ENCODE data around the gene HDAC11.

Gene HDAC11

GRCh38 chr3:13522236-13522635, 42.1 kb downstream of the HDAC11 start:
- no peak for DNase-seq (ENCODE audit: low read depth in 2 of 2, low spot score in 1 of 2)

GRCh38 chr3:13524979-13525669, 45.0 kb downstream of the HDAC11 start:
- no peak for DNase-seq (ENCODE audit: low read depth in 2 of 2, low spot score in 1 of 2)

GRCh38 chr3:13525827-13526625, 45.9 kb downstream of the HDAC11 start:
- no peak for DNase-seq (ENCODE audit: low read depth in 2 of 2, low spot score in 1 of 2)

DNA sequence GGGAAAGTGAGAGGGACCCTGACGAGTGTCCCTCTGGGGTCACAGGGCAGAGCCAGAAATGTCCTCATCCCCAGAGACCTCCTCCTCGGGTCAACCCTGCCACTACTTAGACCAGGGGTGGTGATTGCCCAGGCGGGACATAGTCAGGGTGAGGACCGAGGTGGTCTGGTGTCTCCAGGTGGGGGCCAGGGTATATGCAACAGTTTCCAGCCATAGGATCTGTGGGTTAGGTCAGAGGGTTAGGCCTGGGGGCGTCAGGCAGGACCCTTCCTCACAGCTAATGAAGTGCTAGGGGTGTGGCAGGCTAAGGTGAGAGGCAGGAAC, 46.5 kb downstream of the HDAC11 start:
- no peak for DNase-seq (ENCODE audit: low read depth in 2 of 2, low spot score in 1 of 2)

- no peak for DNase-seq (ENCODE audit: low read depth in 2 of 2, low spot score in 1 of 2)
These were observed 48.2 kb downstream of the HDAC11 start for GRCh38 chr3:13528217-13528867.

- no peak for DNase-seq (ENCODE audit: low read depth in 2 of 2, low spot score in 1 of 2)
These were observed 49.3 kb downstream of the HDAC11 start for GRCh38 chr3:13529196-13530112.

DNA sequence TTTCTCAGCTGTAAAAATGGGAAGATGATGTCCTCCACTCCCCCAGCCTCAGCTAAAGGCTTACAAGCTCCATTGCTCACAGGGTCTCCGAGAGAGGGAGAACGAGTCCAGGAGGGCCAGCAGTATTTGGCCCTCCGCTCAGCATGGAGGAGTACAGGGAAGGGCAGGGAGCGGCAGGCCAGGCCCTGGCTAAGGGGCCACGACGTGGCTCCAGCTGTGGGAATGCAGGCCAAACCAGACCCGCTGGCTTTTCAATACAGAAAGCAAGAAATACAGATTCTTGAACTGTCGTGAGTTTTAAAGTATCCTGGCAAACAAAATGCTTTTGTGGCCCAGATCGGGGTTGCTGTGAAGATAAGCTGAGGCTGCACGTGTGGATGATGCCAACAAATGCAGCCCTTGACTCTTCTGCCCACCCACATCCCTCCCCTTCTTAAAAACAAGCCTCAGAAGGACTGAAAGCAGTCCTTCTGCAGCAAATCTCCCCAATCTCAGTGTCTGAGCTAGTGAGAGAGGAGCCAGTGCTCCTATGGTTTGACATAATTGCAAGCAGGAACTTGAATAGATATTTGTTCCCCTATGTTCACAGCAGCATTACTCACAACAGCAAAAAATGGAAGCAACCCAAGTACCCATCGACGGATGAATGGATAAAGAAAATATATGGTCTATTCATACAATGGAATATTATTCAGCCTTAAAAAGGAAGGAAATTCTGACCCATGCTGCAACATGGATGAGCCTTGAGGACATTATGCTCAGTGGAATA, 50.3 kb downstream of the HDAC11 start:
- no peak for DNase-seq (ENCODE audit: low read depth in 2 of 2, low spot score in 1 of 2)

DNA sequence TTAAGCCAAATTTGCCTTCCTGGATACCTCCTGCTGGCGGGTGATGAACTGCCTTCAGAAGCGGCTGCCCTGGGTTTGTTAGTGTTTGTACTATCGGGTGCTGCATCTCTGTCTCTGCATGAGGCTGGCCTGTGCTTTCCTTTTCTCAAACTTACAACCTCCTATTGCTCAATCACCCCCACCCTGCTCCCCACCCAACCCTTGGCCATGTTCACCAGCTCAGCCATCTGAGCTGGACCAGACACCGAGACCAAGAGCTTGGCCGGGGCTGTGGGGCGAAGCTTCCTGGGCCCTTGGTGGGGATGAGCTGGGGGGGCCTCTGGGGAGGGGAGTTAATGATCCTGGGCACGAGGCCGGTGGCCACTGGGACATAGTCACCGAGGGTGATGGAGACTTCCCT, 52.0 kb downstream of the HDAC11 start:
- DNase-seq (ENCODE audit: low read depth in 2 of 2, low spot score in 1 of 2) = no peak

- no peak for DNase-seq (ENCODE audit: low read depth in 2 of 2, low spot score in 1 of 2)
These were observed 52.5 kb downstream of the HDAC11 start for GRCh38 chr3:13532631-13533030.

DNA sequence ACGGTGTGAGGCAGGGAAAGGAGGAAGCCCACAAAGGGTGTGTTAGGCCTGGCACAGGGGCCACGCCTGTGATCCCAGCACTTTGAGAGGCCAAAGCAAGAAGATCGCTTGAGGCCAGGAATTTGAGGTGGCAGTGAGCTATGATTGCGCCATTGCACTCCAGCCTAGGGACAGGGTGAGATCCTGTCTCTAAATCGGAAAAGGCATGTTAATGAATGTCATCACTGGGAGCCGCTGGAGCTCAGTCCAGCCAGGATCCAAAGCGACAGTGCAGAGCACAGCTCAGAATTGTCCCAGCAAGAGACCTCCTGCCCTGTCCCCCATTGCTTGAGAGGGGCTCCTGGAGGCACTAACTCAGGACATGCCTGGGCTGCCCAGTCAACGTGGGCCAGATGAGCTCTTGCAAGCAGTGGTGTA, 53.8 kb downstream of the HDAC11 start:
- DNase-seq (ENCODE audit: low read depth in 2 of 2, low spot score in 1 of 2) = no peak

- DNase-seq (ENCODE audit: low read depth in 2 of 2, low spot score in 1 of 2) = no peak
These were observed 55.4 kb downstream of the HDAC11 start for GRCh38 chr3:13535526-13535875.

- no peak for DNase-seq (ENCODE audit: low read depth in 2 of 2, low spot score in 1 of 2)
These were observed 55.8 kb downstream of the HDAC11 start for GRCh38 chr3:13535905-13536304.

DNA sequence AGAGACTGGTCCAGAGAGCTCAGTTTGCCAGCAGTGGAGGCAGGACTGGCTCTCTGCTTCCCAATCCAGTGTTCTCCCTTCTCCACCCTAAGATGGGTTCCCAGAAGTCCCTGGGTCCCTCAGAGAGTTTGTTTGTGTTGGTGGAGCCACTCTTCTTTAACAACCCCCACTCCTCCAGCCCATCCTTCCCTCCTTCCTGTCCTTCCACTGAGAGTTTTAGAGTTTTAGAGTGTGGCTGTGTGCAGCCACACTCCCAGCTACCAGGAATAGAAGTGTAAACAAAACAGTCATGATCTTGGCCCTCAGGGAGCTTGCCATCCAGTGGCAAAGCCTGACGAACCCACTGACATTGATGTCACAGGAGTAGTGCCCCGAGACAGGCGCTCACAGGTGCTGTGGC, 56.3 kb downstream of the HDAC11 start:
- no peak for DNase-seq (ENCODE audit: low read depth in 2 of 2, low spot score in 1 of 2)

DNA sequence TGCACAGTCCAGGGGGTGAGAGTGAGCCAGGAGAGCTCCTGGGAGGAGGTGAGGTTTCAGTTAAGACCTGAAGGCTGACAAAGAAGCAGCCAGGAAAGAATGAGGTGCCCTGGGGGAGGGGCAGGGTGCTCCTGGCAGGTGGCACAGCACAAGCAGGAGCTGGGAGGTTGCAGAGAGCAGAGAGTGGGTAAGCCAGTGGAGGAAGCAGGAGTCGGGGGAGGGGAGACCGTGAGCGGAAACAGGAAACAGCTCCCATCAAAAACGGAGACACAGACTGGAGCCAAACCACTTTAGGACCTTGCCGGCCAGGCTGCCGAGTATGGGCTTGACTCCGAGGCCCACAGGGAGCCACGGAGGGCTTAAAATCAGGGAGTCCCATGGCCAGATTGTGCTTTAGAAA, 56.7 kb downstream of the HDAC11 start:
- DNase-seq (ENCODE audit: low read depth in 2 of 2, low spot score in 1 of 2) = no peak

DNA sequence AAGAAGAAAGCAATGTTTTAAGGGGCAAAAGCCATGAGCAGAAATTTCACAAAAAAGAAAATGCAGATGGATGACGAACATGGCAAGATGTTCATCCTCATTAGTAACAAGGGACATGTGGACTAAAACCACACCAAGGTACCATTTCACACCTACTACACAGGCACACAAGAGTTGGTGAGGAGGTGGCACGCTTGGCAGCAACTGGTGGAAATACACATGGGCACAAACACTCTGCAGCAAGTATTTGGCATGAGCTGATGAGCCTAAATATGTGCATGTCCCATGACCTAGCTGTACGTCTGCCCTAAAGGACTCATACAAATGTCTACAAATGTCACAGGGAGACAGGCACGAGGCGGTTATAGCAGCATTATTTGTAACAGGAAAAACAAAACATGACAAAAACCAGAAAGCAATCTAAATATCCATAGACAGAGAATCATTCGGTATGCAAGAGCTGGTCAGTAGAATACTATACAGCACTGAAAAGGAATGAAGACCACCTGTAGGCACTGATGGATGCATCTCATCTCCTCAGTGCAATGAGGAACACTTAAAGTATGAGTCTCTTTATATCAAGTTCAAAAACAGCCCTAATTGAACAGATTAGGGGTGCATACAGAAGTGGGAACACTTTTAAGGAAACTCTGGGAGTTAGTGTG, 57.3 kb downstream of the HDAC11 start:
- DNase-seq (ENCODE audit: low read depth in 2 of 2, low spot score in 1 of 2) = no peak

DNA sequence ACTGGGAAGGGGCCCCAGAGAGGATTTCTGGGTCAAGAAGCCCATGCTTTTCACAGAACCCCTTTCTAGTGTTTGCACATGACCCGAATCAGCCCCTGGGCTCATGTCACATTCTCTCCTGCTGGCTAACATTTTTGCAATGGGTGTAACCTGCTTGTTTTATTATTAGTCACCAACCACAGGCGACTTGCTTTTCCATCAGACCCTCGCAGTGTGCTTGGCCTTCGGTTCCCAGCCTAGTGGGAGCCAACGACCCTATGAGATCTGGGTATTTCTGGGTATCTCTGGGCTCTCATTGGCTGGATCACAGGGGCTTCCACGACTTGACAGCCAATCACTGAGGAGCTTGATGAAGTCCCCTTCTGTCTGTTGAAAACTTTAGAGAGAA, 57.8 kb downstream of the HDAC11 start:
- no peak for DNase-seq (ENCODE audit: low read depth in 2 of 2, low spot score in 1 of 2)

DNA sequence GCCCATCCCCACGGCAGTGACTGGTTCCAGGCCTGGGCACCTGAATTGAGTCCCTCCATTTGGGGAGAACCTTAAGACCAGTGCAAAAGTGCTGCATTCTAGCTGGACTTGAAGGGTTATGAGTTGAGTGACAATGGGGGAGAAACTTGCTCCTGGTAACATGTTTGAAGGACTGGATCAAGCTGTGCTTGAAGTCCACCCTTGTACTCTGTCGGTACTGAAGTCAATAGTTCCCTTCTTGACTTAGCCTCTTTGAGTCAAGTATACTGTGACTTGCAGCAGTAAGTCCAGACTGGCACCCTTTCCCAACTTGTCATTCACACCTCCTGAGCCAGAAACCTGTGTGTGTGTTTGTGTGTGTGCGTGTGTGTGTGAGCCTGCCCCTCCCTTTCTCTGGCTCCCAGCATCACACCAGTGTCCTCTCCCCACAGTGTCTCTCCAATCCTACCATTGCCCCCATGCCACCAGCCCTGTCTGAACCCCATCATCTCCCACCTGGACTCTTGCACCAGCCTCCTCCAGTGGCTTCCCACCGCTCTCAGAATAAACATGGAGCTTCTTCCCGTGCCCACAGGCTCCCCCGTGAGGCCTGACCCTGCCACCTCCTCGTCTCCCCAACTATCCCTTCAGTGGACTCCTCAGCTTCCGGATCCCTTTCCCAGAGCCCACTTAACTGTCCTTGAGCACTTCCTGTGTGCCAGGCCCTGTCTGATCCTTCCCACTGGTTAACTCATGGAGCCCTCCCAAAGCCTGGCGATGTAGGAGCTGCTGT, 58.6 kb downstream of the HDAC11 start:
- DNase-seq (ENCODE audit: low read depth in 2 of 2, low spot score in 1 of 2) = no peak

GRCh38 chr3:13539292-13539638, 59.2 kb downstream of the HDAC11 start:
- DNase-seq (ENCODE audit: low read depth in 2 of 2, low spot score in 1 of 2) = no peak

DNA sequence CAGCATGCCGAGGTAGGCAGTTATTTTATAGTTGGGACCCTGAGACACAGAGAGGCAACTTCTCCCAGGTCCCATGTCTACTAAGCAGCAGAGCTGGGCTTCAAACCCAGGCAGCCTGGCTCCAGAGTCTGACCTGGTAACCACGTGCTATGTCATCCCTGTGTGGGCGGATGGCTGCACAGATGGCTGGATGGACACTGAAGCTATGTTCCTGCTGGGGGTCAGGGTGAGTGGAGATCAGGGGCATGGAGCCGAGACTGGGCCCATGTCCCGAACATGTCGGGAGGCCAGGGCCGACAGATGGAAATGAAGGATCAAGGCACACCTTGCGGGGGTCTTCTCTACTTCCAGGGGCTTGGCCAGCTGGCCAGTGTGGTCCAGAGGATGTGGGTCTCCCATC, 59.6 kb downstream of the HDAC11 start:
- DNase-seq (ENCODE audit: low read depth in 2 of 2, low spot score in 1 of 2) = no peak

All from stimulated activated CD8-positive, alpha-beta memory T cell treated with anti-CD3 and anti-CD28 coated beads, Interleukin-4, amount 100 ng/mL, for 1 hour (primary cell).